K562 (cell line): ENCODE data around the gene CD34. TPM values are rescaled to one million over a fixed set of nuclear protein-coding genes. Genes with fewer than 3 reads are reported as not detected.

Source experiments
- ATAC-seq: fragments of 200-7000 bp; cut with Tn5 transposase; 3 replicates; pipeline ENCODE4 v1.9.1; 2020; ENCODE audit warnings: moderate library complexity
- BruUV-seq: library from RNA; stranded (reverse); fragments of 400-500 nt; replicated peaks from 2 replicates; lab custom pipeline; 2021; lab: Mats Ljungman, UMichigan
- CTCF ChIA-PET: fragments of 300-600 bp; formaldehyde crosslinking; extraction: SDS; loops from one replicate; lab custom pipeline; 2021; ENCODE audit warnings: low intra/inter-chr PET ratio; lab: Yijun Ruan, JAX
- POLR2A ChIA-PET: fragments of 300-600, 350-650 bp; sonication (Branson Sonifier 250); formaldehyde crosslinking; extraction: SDS; loops from one replicate; lab custom pipeline; 2021; ENCODE audit warnings: antibody characterized with exemption, inconsistent platforms; lab: Yijun Ruan, JAX
- DNase-seq, 4 experiments: peaks; one replicate each; pipeline versions ENCODE4 v3.0.0 to v3.0.0-alpha.2; 2011 to 2018; ENCODE audit warnings: low spot score in 3 of 4, mixed read lengths in 3 of 4; ENCODE audit errors: extremely low read depth in 1 of 4
- FAIRE-seq: peaks from 2 replicates; lab custom pipeline; 2011; peaks lifted over from hg19 to GRCh38; lab: Jason Lieb, UNC
- H2AFZ ChIP-seq: 2 replicates; pipeline ENCODE4 v1.6.0; 2011; ENCODE audit warnings: low read depth, low read length, control low read depth, inconsistent platforms
- H3K27ac ChIP-seq: fragments of 200-600 bp; 3 replicates; pipeline ENCODE4 v1.8.0; 2011; ENCODE audit warnings: low read depth, mild to moderate bottlenecking, control low read depth, inconsistent platforms, low read length, moderate library complexity, mixed read lengths; ENCODE audit errors: extremely low read depth
- H3K27me3 ChIP-seq, 2 experiments: fragments of 300-600 bp in 1 of 2; 2 replicates in 1 of 2; 3 replicates in 1 of 2; pipeline versions ENCODE4 v1.6.0 to v1.8.0; 2011; ENCODE audit warnings: inconsistent platforms in 2 of 2, low read length in 2 of 2, mild to moderate bottlenecking in 1 of 2, mixed read lengths in 1 of 2, moderate library complexity in 1 of 2; ENCODE audit not compliant: control insufficient read depth in 2 of 2, insufficient read depth in 2 of 2
- H3K36me3 ChIP-seq: fragments of 300-600 bp; 3 replicates; pipeline ENCODE4 v1.8.0; 2011; ENCODE audit warnings: mild to moderate bottlenecking, low read length, inconsistent platforms; ENCODE audit not compliant: control insufficient read depth, insufficient read depth
- H3K4me1 ChIP-seq, 2 experiments: fragments of 200-600 bp in 1 of 2; replicated peaks in 1 of 2; 2 replicates in 1 of 2; 3 replicates in 1 of 2; pipeline versions ENCODE4 v1.5.1 to v1.8.0; 2011; ENCODE audit warnings: inconsistent platforms in 2 of 2, low read length in 2 of 2, mild to moderate bottlenecking in 1 of 2, mixed read lengths in 1 of 2, moderate library complexity in 1 of 2; ENCODE audit not compliant: control insufficient read depth in 2 of 2, insufficient read depth in 2 of 2
- H3K4me2 ChIP-seq: 2 replicates; pipeline ENCODE4 v1.6.1; 2011; ENCODE audit warnings: low read length, control low read depth, inconsistent platforms, mixed read lengths; ENCODE audit not compliant: insufficient read depth
- H3K4me3 ChIP-seq: fragments of 200-600 bp; sonication (generic), shearing (Covaris generic); 2 replicates; pipeline ENCODE4 v1.5.1; 2016; ENCODE audit warnings: control low read depth, inconsistent platforms
- H3K79me2 ChIP-seq: fragments of 200-600 bp; 3 replicates; pipeline ENCODE4 v1.8.0; 2011; ENCODE audit warnings: low read length, inconsistent platforms; ENCODE audit not compliant: control insufficient read depth, insufficient read depth
- H3K9ac ChIP-seq, 2 experiments: 2 replicates each; pipeline versions ENCODE4 v1.6.0 to v1.6.1; 2011; ENCODE audit warnings: low read depth in 2 of 2, low read length in 2 of 2, control low read depth in 1 of 2, inconsistent platforms in 1 of 2, mild to moderate bottlenecking in 1 of 2, mixed read lengths in 1 of 2; ENCODE audit not compliant: insufficient read depth in 1 of 2
- H3K9me1 ChIP-seq: one replicate; pipeline ENCODE4 v1.6.0; 2011; ENCODE audit warnings: inconsistent platforms, mild to moderate bottlenecking, low read length, moderate library complexity; ENCODE audit not compliant: control insufficient read depth, insufficient read depth
- H3K9me3 ChIP-seq: replicated peaks from 2 replicates; pipeline ENCODE4 v1.5.1; 2011; ENCODE audit warnings: low read depth, low read length, inconsistent platforms; ENCODE audit not compliant: control insufficient read depth, insufficient read depth
- H4K20me1 ChIP-seq: replicated peaks from 2 replicates; pipeline ENCODE4 v1.6.1; 2011; ENCODE audit warnings: low read length, inconsistent platforms, mixed read lengths; ENCODE audit not compliant: control insufficient read depth, insufficient read depth
- ELF2 ChIP-seq: fragments of 250-450 bp; sonication (Bioruptor Pico); IDR thresholded peaks from 2 replicates; pipeline ENCODE4 v1.5.0; 2021; ENCODE audit warnings: mild to moderate bottlenecking
- ZNF444 ChIP-seq: fragments of 250-450 bp; sonication (Bioruptor Pico); IDR thresholded peaks from 2 replicates; pipeline ENCODE4 v1.4.0; 2020; ENCODE audit warnings: mild to moderate bottlenecking, moderate library complexity
- WGBS: fragments of 100-300 bp; shearing (Covaris generic); methylation state at CpG from one replicate; pipeline ENCODE4 v1.1.6; 2016; ENCODE audit warnings: low coverage, mixed read lengths; ENCODE audit not compliant: insufficient coverage; ENCODE audit errors: missing lambda C conversion rate; 5-methylcytosine and 5-hydroxymethylcytosine counted together
- in situ Hi-C: fragments of 300-500 bp; cut with MboI; formaldehyde crosslinking; loops from 4 replicates; pipeline ENCODE4 v1.15.0; 2018; ENCODE audit warnings: inconsistent platforms, mixed read lengths
- intact Hi-C: fragments of 100-400 bp; cut with micrococcal nuclease; formaldehyde crosslinking; loops from 2 replicates; pipeline ENCODE4 v1.14.2; 2022
- polyA plus RNA-seq, 8 experiments: library from polyadenylated mRNA; depleted of rRNA in 4 of 8; stranded (reverse) in 5 of 8; unstranded in 3 of 8; fragments of >200 nt; fragmentation: Nextera tagmentation in 2 of 8; fragmentation: Illumina TruSeq in 1 of 8; extraction: Ambion mirVana in 2 of 8; extraction: Trizol in 1 of 8; gene quantifications; 2 replicates each; pipeline versions ENCODE4 v1.2.1 to v1.2.3, GENCODE V29; 2011 to 2014; ENCODE audit warnings: inconsistent platforms in 1 of 8, missing spikeins in 1 of 8
- total RNA-seq, 7 experiments: library from RNA; depleted of rRNA in 6 of 7; stranded (reverse); fragments of >200 nt in 6 of 7; fragmentation: Illumina TruSeq in 2 of 7; extraction: Trizol in 2 of 7; gene quantifications; 2 replicates each; pipeline versions ENCODE4 v1.2.1 to v1.2.3, GENCODE V29; 2011 to 2021; ENCODE audit warnings: low replicate concordance in 1 of 7
- TF ChIP-seq, protein P1 (sequence below): sonication (generic); formaldehyde crosslinking; IDR thresholded peaks from 2 replicates; pipeline ENCODE4 v1.8.1; 2023; ENCODE audit warnings: mild to moderate bottlenecking, missing genetic modification reagents

CD34 gene
- total and polyA plus RNA-seq, 9 of the 15 experiments (the other 6 are each of a cell fraction or from before 2014, with no cell fraction given): not detected

DNA sequence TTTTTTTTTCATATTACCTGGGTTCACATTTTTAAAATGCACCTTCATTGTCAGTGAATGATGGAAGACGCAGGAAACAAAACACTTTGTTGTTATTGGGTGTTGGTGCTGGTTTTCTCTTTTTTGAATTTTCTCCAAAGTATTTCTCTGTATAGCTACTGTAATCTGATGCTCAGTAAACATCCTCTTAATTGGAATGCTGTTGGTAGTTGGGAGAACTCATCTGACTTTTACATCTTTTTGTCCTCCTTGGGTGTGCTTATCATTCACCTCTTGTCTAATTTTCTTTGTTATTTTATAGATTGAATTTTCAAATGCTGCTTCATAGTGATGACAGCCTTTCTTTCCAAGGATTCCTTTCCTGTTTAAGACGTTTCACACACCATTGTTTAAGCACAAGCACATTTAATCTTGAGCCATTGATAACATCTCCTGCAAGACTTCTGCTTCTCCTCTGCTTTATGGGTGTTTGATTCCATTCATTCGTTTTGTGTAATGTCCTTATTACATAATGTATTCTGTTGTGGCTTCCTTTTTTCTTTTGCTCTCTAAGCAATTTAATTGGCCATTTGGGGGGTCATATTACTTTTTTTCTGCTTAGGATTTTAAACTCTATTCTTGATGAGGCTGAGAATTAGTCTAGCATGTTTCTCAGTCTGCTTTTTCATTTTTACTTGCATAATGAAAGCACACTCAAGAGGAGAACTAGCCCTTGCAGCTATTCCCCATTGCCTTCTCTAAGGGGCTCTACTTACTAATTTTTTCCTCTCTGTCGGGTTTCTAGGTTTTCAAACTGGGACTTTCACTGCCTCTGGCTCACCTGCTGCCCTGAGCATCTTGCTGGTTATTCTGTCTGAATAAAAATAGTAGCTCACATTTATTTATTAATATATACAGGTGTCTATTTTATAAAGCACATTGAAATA is 42.0 kb upstream of the CD34 start:
- Histone ChIP-seq H3K4me3 (no peak overlapping the region), H3K9ac (no peak overlapping the region), H4K20me1 (no peaks in the 10 kb centered on the region), H3K27ac (no peak overlapping the region), H3K9me3 (no peaks in the 10 kb centered on the region), H3K79me2 (no peaks in the 10 kb centered on the region), H2AFZ (no peak overlapping the region), H3K4me2 (no peak overlapping the region), H3K9me1 (no peaks in the 10 kb centered on the region), H3K4me1 (no peaks in the 10 kb centered on the region), H3K27me3 (peaks cover 11 to 12% of the 10 kb centered on the region in 2 experiments), H3K36me3 (no peaks in the 10 kb centered on the region)
- in situ Hi-C loops (no loop called here), intact Hi-C loops (no loop called here)
- WGBS: 0% methylated on average over 4 of the region's 4 CpGs
- TF ChIP-seq, protein P1, sequence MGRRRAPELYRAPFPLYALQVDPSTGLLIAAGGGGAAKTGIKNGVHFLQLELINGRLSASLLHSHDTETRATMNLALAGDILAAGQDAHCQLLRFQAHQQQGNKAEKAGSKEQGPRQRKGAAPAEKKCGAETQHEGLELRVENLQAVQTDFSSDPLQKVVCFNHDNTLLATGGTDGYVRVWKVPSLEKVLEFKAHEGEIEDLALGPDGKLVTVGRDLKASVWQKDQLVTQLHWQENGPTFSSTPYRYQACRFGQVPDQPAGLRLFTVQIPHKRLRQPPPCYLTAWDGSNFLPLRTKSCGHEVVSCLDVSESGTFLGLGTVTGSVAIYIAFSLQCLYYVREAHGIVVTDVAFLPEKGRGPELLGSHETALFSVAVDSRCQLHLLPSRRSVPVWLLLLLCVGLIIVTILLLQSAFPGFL (CRISPR knock-in tag): no peak
- TF ChIP-seq ELF2: 0 out of 2 replicates have a peak, but pooled peaks have one; percentile 31
- no peak for TF ChIP-seq ZNF444 (CRISPR knock-in tag)
- DNase-seq (no peak), FAIRE-seq (no peak), ATAC-seq (no peak)
- BruUV-seq: no TSS peak
- POLR2A ChIA-PET: interaction anchor here (1.3 kb wide), 1 partner anchor 10 kb away, joined by 4 read pairs; no protein-coding TSS in a partner anchor
- CTCF ChIA-PET: no interaction called here
